Nephron progenitor cell (in vitro differentiated cells): ENCODE results near the gene INSIG1.

Experiments
- DNase-seq: peaks from one replicate; pipeline ENCODE4 v3.0.0; 2021
- H3K27ac Mint-ChIP-seq: 2 replicates; pipeline ENCODE4 v1.8.0; 2021; ENCODE audit warnings: mild to moderate bottlenecking, moderate library complexity, mixed read lengths
- H3K27me3 Mint-ChIP-seq: 2 replicates; pipeline ENCODE4 v1.8.0; 2021; ENCODE audit warnings: mild to moderate bottlenecking, low read depth, mixed read lengths; ENCODE audit not compliant: poor library complexity
- H3K36me3 Mint-ChIP-seq: 2 replicates; pipeline ENCODE4 v1.8.0; 2021; ENCODE audit warnings: low read depth, mixed read lengths
- H3K4me1 Mint-ChIP-seq: 2 replicates; pipeline ENCODE4 v1.8.0; 2021; ENCODE audit warnings: mixed read lengths
- H3K4me3 Mint-ChIP-seq: 2 replicates; pipeline ENCODE4 v1.8.0; 2021; ENCODE audit warnings: mild to moderate bottlenecking, moderate library complexity, mixed read lengths
- H3K9me3 Mint-ChIP-seq: 2 replicates; pipeline ENCODE4 v1.8.0; 2021; ENCODE audit warnings: mild to moderate bottlenecking, moderate library complexity, mixed read lengths
- CTCF ChIP-seq: fragments of 200-600 bp; sonication (generic); IDR thresholded peaks from 2 replicates; pipeline ENCODE4 v1.5.0; 2021; ENCODE audit warnings: antibody characterized with exemption

The INSIG1 gene

GRCh38 chr7:155292680-155293226 lies 4.9 kb upstream of the INSIG1 start:
- no peak overlapping the region for H3K4me3 Mint-ChIP-seq
- no peak for DNase-seq
- H3K36me3 Mint-ChIP-seq: peaks cover 19% of the 10 kb centered on the region
- peaks cover 41% of the 10 kb centered on the region for H3K4me1 Mint-ChIP-seq
- H3K27ac Mint-ChIP-seq: peak overlapping the region; percentile 9
- peaks cover 17% of the 10 kb centered on the region for H3K27me3 Mint-ChIP-seq
- H3K9me3 Mint-ChIP-seq: peaks cover 34% of the 10 kb centered on the region
- no peak for TF ChIP-seq CTCF

- no peak overlapping the region for H3K4me3 Mint-ChIP-seq
- peaks cover 14% of the 10 kb centered on the region for H3K27me3 Mint-ChIP-seq
- H3K9me3 Mint-ChIP-seq: peaks cover 25% of the 10 kb centered on the region
- peaks cover 39% of the 10 kb centered on the region for H3K4me1 Mint-ChIP-seq
- no peak for DNase-seq
- H3K36me3 Mint-ChIP-seq: peaks cover 14% of the 10 kb centered on the region
- no peak for TF ChIP-seq CTCF
- no peak overlapping the region for H3K27ac Mint-ChIP-seq
Observed at GRCh38 chr7:155293721-155294510, 3.8 kb upstream of the INSIG1 start.

GRCh38 chr7:155294511-155294778 lies 3.2 kb upstream of the INSIG1 start:
- no peak for DNase-seq
- no peak for TF ChIP-seq CTCF
- Mint-ChIP-seq H3K36me3 (peaks cover 14% of the 10 kb centered on the region), H3K4me1 (peaks cover 40% of the 10 kb centered on the region), H3K9me3 (peaks cover 25% of the 10 kb centered on the region), H3K27me3 (peaks cover 14% of the 10 kb centered on the region), H3K4me3 (no peak overlapping the region), H3K27ac (no peak overlapping the region)

- Mint-ChIP-seq H3K27ac (no peak overlapping the region), H3K9me3 (peaks cover 25% of the 10 kb centered on the region), H3K27me3 (peaks cover 14% of the 10 kb centered on the region), H3K36me3 (peaks cover 21% of the 10 kb centered on the region), H3K4me3 (peak overlapping the region; percentile 54), H3K4me1 (peaks cover 50% of the 10 kb centered on the region)
- DNase-seq: no peak
- no peak for TF ChIP-seq CTCF
Observed at GRCh38 chr7:155295511-155295910, 2.2 kb upstream of the INSIG1 start.

GRCh38 chr7:155296006-155296787 lies 1.5 kb upstream of the INSIG1 start:
- peaks cover 27% of the 10 kb centered on the region for H3K36me3 Mint-ChIP-seq
- peak overlapping the region; percentile 83 for H3K4me3 Mint-ChIP-seq
- no peak for TF ChIP-seq CTCF
- peak overlapping the region; percentile 96 for H3K27ac Mint-ChIP-seq
- DNase-seq: no peak
- peaks cover 9% of the 10 kb centered on the region for H3K27me3 Mint-ChIP-seq
- peaks cover 51% of the 10 kb centered on the region for H3K4me1 Mint-ChIP-seq
- peaks cover 25% of the 10 kb centered on the region for H3K9me3 Mint-ChIP-seq
